SW 1271 (cell line): Measurements from ENCODE around the gene GYPC.
"Not testable (repeated sequence)": the region's sequence is repeated elsewhere in the genome, so short reads cannot be mapped to it uniquely, and the experiment has no call there.

Experiments
- DNase-seq, 2 experiments: peaks; one replicate each; lab custom pipeline; 2025; lab: John Stamatoyannopoulos, UW

Gene GYPC

GRCh38 chr2:126699716-126700581 lies 44.0 kb downstream of the GYPC start:
- no peak for DNase-seq

DNA sequence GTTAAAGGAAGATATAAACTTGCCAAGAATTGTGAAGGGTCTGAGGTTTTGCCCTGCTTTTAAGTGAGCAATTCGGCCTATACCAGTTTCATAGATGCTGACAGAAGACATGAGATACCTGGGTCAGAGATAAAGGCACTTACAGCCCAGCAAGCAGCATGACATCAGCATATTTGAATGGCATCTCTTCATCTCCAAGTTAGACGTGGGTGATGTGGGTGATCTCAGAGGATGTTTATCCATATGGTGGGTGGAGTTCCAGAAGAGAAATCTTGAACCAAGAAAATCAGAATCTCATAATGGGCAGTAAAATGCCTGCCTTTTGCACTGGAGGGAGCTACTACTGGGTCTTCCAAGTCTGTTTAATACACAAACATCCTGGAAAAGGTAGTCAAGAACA lies 44.7 kb downstream of the GYPC start:
- no peak for DNase-seq

GRCh38 chr2:126703311-126703710 lies 47.4 kb downstream of the GYPC start:
- no peak for DNase-seq

DNA sequence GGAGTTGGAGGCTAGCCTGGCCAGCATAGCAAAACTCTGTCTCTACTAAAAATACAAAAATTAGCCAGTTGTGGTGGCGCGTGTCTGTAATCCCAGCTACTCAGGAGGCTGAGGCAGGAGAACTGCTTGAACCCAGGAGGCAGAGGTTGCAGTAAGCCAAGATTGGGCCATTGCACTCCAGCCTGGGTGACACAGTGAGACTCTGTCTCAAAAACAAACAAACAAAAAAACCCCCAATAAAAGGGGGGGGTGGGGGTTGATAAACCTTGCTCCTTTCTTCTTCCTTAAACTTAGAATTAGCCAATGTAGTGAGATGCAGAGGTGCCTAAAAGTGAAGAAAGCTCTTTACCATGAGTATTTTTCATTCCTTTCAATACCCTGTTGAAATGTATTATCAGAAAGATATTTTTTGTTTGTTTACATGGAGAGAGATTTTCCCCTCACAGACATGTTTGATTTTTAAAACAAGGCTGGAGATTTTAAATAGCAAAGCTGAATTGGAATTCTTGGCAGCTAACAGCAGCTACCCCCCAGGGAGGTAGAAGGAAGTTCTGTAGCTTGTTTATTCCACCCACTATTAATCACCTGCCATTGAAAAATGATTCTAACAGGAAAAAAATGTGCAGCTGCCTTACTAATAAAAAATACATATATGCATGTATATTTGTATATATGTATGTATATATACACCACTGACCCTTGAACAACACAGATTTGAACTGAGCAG lies 48.6 kb downstream of the GYPC start:
- DNase-seq = no peak

- DNase-seq = no peak
These were observed 51.2 kb downstream of the GYPC start for GRCh38 chr2:126707191-126707590.

- no peak for DNase-seq
These were observed 52.0 kb downstream of the GYPC start for GRCh38 chr2:126707941-126708340.

GRCh38 chr2:126714191-126714965 lies 58.4 kb downstream of the GYPC start:
- no peak for DNase-seq

DNA sequence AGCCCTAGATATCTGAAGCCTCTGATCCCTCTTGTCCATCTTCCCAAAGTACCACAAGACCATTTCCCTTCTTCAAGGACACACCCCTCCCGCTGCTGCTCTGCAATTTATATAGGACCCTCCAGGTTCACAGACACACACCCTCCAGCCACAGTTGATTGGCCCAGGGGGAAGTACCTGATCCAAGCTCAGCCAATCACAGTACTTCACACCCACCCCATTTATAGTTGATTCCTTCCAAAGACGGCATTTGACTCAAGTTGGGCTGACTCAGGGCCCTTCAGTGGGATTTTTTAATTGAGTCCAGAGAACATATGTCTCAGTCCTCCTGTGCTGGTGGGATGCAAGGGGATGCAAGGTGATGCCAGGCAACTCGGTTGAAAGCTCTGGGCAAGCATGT lies 59.2 kb downstream of the GYPC start:
- DNase-seq = no peak

GRCh38 chr2:126715576-126716406 lies 59.8 kb downstream of the GYPC start:
- no peak for DNase-seq

DNA sequence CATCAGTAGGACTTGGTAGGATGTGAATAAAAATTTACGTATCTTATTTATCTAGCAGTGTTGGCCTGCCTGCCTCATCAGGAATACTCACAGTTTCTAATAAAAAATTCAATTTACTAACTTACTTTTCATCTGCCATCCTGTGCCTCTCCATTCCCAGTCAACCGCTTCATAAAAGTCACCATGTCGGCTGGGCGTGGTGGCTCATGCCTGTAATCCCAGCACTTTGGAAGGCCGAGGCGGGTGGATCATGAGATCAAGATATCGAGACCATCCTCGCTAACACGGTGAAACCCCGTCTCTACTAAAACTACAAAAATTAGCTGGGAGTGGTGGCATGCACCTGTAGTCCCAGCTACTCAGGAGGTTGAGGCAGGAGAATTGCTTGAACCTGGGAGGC lies 61.3 kb downstream of the GYPC start:
- not testable (repeated sequence) for DNase-seq

DNA sequence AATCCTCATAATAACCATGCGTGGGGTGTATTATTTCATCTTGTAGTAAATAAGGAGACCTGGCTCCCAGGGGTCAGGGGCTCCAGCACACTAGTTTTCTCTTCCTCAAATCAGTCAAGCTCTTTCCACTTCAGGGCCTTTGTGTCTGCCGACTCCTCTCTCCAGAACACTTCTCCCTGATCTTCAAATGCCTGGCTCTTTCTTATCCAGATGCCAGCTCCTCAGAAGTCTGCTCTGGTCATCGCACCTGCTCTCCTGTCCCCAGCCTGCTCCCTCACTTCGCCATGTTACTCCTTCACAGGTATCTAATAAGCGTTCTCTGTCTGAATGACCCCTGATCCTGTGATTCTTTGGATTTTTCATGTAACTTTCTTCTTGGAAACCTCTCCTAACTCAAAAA lies 62.0 kb downstream of the GYPC start:
- DNase-seq = no peak

GRCh38 chr2:126719191-126719832 lies 63.4 kb downstream of the GYPC start:
- no peak for DNase-seq

GRCh38 chr2:126719833-126720351 lies 63.9 kb downstream of the GYPC start:
- DNase-seq = no peak

GRCh38 chr2:126720638-126721037 lies 64.7 kb downstream of the GYPC start:
- DNase-seq = no peak

DNA sequence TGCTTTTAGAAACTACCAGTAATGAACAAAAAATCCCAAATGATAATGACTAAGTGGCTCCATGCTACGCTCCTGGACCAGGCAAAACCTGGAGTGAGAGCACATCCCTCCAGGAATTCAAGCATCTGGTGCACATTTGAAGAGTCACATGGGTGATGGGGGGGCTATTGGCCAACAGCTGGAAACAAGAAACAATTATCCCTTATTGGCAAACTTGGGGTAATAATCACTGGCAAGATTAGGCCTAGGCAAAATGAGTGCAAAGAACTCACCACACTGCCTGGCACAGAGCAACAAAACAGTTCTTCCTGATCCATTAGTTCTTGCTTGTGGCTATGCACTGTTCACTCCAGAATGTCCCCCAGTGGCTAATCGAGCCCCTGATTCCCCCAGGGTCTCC lies 66.1 kb downstream of the GYPC start:
- DNase-seq = no peak

DNA sequence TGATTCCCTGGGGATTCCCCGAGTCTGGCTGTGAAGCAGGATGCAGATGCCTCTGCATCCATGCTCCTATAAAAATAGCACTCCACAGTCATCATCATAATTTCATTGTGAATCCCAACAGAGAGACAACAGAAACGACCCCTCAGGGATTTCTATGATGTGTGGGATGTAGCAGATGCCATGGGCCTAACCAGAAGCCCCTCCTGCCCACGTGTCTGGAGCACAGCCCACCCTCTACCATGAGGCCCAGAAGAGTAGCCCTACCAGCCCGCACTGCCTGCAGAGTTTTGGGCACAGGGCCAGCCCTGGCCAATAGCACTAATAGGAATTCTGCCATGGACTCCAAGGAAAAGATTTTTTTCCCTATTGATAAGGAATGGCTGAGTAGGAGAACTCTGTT lies 66.6 kb downstream of the GYPC start:
- no peak for DNase-seq

GRCh38 chr2:126723281-126723815 lies 67.4 kb downstream of the GYPC start:
- no peak for DNase-seq

DNA sequence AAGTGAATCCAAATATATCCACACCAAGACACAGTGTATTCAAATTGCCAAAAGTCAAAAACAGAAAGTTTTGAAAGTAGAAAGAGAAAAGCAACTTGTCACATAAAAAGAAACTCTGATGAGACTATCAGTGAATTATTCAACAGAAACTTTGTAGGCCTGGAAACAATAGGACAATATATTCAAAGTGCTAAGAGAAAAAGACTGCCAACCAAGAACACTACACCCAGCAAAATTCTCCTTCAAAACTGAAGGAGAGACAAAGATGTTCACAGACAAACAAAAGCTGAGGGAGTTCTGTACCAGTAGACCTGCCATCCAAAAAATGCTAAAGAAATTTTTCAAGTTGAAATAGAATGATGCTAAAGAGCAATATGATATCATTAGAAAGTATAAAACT lies 69.6 kb downstream of the GYPC start:
- no peak for DNase-seq

- DNase-seq = no peak
These were observed 73.9 kb downstream of the GYPC start for GRCh38 chr2:126729896-126730295.

- no peak for DNase-seq
These were observed 74.7 kb downstream of the GYPC start for GRCh38 chr2:126730655-126731054.

DNA sequence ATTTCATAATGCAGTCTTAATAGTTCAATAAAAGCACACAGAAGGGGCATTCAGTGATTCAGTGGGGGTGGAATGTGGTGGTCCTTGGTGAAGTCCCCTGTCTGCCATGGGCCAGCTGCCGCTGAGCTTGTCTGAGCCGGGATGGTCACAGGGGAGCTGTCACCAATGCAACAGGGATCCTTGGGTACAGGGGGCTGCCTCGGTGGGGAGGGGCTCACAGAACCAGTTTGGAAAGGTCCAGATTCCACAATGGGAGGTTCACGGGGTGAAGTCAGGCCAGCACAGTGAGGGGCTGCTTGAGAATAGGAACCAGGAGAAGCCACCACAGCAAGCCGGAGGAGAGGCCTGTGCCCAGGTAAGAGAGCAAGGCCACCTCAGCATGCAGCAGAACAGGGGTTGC lies 75.4 kb downstream of the GYPC start:
- no peak for DNase-seq
